Mesothelial cell of epicardium (in vitro differentiated cells): ENCODE measurements around the gene ZNF438. TPM values are rescaled to one million over a fixed set of nuclear protein-coding genes. Genes with fewer than 3 reads are reported as not detected.
A peak's percentile ranks its signal among the peaks of the same experiment; 100 is the strongest.

Experiments used
- DNase-seq, 2 experiments: peaks; one replicate each; pipeline ENCODE4 v3.0.0; 2021; ENCODE audit warnings: low spot score in 2 of 2; ENCODE audit not compliant: unreplicated experiment in 2 of 2
- H3K27ac Mint-ChIP-seq: 2 replicates; pipeline ENCODE4 v1.8.0; 2021; ENCODE audit warnings: mixed read lengths
- H3K27me3 Mint-ChIP-seq: 2 replicates; pipeline ENCODE4 v1.8.0; 2021; ENCODE audit warnings: low read depth, mixed read lengths
- H3K36me3 Mint-ChIP-seq: 2 replicates; pipeline ENCODE4 v1.8.0; 2021; ENCODE audit warnings: mixed read lengths
- H3K4me1 Mint-ChIP-seq: 2 replicates; pipeline ENCODE4 v1.8.0; 2021; ENCODE audit warnings: mixed read lengths
- H3K4me3 Mint-ChIP-seq: 2 replicates; pipeline ENCODE4 v1.8.0; 2021; ENCODE audit warnings: mild to moderate bottlenecking, moderate library complexity, mixed read lengths
- H3K9me3 Mint-ChIP-seq: 2 replicates; pipeline ENCODE4 v1.8.0; 2021; ENCODE audit warnings: mixed read lengths
- CTCF ChIP-seq: fragments of 200-600 bp; sonication (generic); IDR thresholded peaks from one replicate; pipeline ENCODE4 v1.5.0; 2021; ENCODE audit warnings: antibody characterized with exemption; ENCODE audit not compliant: unreplicated experiment
- total RNA-seq: library from RNA; stranded (reverse); gene quantifications from 3 replicates; pipeline ENCODE4 v1.2.1, GENCODE V29; 2021

The ZNF438 gene
- total RNA-seq, 1 donor from 2014 or later: 6.0 TPM

- Mint-ChIP-seq H3K4me3 (no peak overlapping the region), H3K36me3 (no peaks in the 10 kb centered on the region), H3K27me3 (no peaks in the 10 kb centered on the region), H3K4me1 (peaks cover 5% of the 10 kb centered on the region), H3K27ac (no peak overlapping the region), H3K9me3 (no peaks in the 10 kb centered on the region)
- no peak for DNase-seq
- no peak for TF ChIP-seq CTCF
These were observed 6.5 kb downstream of the ZNF438 start for GRCh38 chr10:31025142-31025541.

GRCh38 chr10:31023558-31023957 is 8.1 kb downstream of the ZNF438 start:
- H3K4me1 Mint-ChIP-seq: peaks cover 8% of the 10 kb centered on the region
- no peaks in the 10 kb centered on the region for H3K36me3 Mint-ChIP-seq
- no peak overlapping the region for H3K27ac Mint-ChIP-seq
- no peak for DNase-seq
- H3K4me3 Mint-ChIP-seq: no peak overlapping the region
- no peak for TF ChIP-seq CTCF
- no peaks in the 10 kb centered on the region for H3K9me3 Mint-ChIP-seq
- no peaks in the 10 kb centered on the region for H3K27me3 Mint-ChIP-seq

- TF ChIP-seq CTCF: no peak
- DNase-seq: no peak
- no peaks in the 10 kb centered on the region for H3K27me3 Mint-ChIP-seq
- H3K4me3 Mint-ChIP-seq: no peak overlapping the region
- H3K4me1 Mint-ChIP-seq: peaks cover 16% of the 10 kb centered on the region
- H3K36me3 Mint-ChIP-seq: no peaks in the 10 kb centered on the region
- no peaks in the 10 kb centered on the region for H3K9me3 Mint-ChIP-seq
- H3K27ac Mint-ChIP-seq: peak overlapping the region; percentile 17
These were observed 11.5 kb downstream of the ZNF438 start for GRCh38 chr10:31020209-31020608.

- TF ChIP-seq CTCF: no peak
- Mint-ChIP-seq H3K4me3 (no peak overlapping the region), H3K9me3 (no peaks in the 10 kb centered on the region), H3K27me3 (no peaks in the 10 kb centered on the region), H3K27ac (no peak overlapping the region), H3K4me1 (peaks cover 16% of the 10 kb centered on the region), H3K36me3 (no peaks in the 10 kb centered on the region)
- no peak for DNase-seq
These were observed 12.7 kb downstream of the ZNF438 start for GRCh38 chr10:31018962-31019361.

- H3K4me1 Mint-ChIP-seq: peaks cover 22% of the 10 kb centered on the region
- no peak for TF ChIP-seq CTCF
These were observed 13.3 kb downstream of the ZNF438 start for GRCh38 chr10:31018356-31018750.

More at GRCh38 chr10:31018356-31018750, 13.3 kb downstream of the ZNF438 start:
- no peak overlapping the region for H3K27ac Mint-ChIP-seq
- H3K27me3 Mint-ChIP-seq: no peaks in the 10 kb centered on the region
- DNase-seq: no peak
- peaks cover 3% of the 10 kb centered on the region for H3K36me3 Mint-ChIP-seq
- H3K9me3 Mint-ChIP-seq: no peaks in the 10 kb centered on the region
- H3K4me3 Mint-ChIP-seq: no peak overlapping the region
